HG03280 (cell line): ENCODE data around the gene FGF14.

ENCODE experiments used
- ATAC-seq: cut with Tn5 transposase; IDR thresholded peaks from one replicate; pipeline ENCODE4 v1.9.1; 2021; ENCODE audit warnings: mild to moderate bottlenecking, moderate library complexity; ENCODE audit not compliant: unreplicated experiment

FGF14 gene

DNA sequence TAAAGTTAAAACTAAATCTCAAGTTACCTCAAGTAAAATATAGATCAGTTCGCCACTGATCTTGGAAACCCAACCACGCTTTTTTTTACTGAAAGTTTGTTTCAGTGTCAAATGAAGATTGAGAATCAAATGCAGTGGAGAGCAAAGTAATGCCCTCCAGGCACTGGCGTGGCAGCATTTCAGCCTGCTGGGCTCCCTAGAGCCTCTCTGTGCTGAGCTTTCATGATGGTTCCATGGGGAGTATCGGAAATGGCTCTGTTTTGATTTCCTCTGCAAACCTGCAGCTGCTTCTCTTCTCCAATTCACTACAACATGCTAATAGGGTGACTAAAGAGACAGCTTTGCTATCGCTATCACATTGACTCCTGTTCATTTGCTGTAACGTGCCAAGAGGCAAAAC is 141.6 kb downstream of the FGF14 start:
- ATAC-seq = no peak

- ATAC-seq = no peak
Measured at GRCh38 chr13:102255409-102255808, 146.4 kb downstream of the FGF14 start.

- no peak for ATAC-seq
Measured at GRCh38 chr13:102251817-102252216, 150.0 kb downstream of the FGF14 start.

DNA sequence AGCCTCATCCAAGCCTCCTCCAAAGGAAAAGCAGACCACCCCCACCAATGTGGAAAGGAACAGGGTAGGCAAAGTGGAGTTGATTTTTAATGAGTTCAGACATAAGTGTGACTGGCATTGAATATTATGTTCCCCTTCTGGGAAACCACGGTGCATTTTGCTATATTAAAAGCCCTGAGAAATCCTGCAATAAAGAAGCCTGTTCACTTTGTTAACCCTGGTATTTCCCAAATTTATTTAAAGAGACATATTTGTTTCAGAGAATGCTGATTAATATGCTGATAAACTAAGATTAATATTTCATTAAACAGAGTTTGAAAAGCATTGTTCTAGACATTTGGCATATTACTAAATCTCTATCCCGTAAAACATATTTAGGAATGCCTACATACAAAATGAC is 151.4 kb downstream of the FGF14 start:
- no peak for ATAC-seq

- ATAC-seq = no peak
Measured at GRCh38 chr13:102244607-102245227, 157.1 kb downstream of the FGF14 start.

DNA sequence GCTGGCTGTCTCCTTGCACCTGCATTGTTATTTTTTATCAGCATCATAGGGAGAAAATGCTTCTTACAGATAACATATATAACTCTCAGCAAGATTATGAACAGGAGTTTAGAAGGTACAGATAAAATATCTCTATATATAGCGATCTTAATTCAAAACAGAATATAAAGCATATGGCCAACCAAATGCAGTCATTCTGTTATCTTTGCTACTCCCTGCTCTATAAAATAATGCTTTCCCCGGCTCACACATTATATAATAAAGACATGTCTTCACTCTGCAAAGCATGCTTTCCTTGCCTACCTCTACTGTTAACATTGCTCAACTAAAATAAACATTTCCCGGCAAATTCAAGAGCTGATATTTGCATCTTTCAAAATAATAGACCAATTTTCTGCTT is 161.7 kb downstream of the FGF14 start:
- ATAC-seq = no peak

DNA sequence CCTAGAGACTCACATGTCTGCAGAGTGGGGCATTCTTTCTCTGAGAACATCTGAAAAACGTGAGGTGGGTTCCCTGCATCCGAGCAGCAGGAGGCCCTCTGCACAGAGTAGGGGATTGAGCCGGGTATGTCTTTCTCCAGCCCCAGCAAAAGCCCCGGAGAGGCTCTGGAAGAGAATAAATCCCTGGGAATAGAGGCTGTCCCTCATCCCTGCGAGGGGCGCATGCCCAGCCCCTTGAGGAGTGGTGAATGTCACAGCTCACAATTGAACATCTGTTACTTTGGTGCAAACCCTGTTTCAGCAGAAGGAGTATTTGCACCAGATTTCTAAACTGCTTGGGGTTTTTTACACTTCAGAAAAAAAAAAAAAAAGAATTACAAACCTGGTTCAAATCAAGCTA is 164.6 kb downstream of the FGF14 start:
- no peak for ATAC-seq

- no peak for ATAC-seq
Measured at GRCh38 chr13:102236830-102237229, 165.0 kb downstream of the FGF14 start.

GRCh38 chr13:102236341-102236740 is 165.5 kb downstream of the FGF14 start:
- ATAC-seq = no peak

DNA sequence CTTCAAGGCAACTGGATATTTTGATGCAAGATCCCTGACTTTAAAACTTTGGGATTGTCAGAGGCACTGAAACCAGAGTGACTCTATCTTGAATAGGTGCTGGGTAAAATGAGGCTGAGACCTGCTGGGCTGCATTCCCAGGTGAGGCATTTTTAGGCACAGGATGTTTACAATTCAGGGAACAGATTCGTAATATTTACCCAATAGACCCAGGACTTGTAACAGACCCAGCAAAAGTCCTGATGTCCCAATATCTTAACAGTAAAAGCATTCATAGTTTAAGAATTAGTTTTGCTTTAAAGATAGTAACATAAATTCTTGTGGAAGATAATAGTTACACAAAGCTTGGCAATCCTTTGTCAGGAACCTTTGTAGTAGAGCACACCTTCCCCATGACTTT is 166.2 kb downstream of the FGF14 start:
- ATAC-seq = no peak

GRCh38 chr13:102234618-102235017 is 167.2 kb downstream of the FGF14 start:
- no peak for ATAC-seq

- no peak for ATAC-seq
Measured at GRCh38 chr13:102233566-102234208, 168.2 kb downstream of the FGF14 start.

DNA sequence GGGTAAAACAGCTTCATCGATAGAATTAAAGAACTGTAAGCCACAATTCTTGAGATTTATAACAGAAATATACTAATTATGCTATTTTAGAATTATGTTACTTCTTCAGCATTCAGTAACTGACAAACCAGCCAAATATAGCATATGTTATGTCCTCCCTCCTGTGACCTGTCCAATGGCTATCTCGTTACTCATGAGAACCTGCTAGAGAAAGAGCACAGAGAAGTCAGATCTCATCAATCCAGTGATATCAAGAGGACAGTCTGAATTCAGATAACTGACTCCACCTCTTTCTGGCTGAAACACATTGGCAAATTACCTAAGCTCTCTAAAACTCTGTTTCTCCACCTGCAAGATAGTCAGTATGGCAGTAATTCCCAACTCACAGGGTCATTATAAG is 170.4 kb downstream of the FGF14 start:
- no peak for ATAC-seq

GRCh38 chr13:102227741-102228140 is 174.1 kb downstream of the FGF14 start:
- ATAC-seq = no peak

DNA sequence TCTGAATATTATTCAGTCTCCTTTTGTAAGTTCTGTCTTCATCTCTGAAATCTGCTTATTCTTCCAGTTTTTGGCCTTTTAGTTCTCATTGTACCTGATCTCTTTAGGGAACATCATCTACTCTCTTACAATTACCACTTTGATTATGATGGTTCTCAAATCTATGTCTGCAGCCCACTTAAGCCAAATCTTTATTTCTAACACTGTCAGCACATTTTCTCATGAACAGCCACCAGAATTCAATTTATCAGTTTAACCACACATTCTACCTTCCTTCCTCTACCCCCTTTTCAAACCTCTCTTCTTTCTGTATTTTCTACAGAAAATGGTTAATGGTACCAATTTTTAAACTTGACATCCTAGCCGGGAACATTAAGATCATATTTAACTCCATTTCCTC is 175.3 kb downstream of the FGF14 start:
- ATAC-seq = no peak

GRCh38 chr13:102225892-102226291 is 176.0 kb downstream of the FGF14 start:
- no peak for ATAC-seq

DNA sequence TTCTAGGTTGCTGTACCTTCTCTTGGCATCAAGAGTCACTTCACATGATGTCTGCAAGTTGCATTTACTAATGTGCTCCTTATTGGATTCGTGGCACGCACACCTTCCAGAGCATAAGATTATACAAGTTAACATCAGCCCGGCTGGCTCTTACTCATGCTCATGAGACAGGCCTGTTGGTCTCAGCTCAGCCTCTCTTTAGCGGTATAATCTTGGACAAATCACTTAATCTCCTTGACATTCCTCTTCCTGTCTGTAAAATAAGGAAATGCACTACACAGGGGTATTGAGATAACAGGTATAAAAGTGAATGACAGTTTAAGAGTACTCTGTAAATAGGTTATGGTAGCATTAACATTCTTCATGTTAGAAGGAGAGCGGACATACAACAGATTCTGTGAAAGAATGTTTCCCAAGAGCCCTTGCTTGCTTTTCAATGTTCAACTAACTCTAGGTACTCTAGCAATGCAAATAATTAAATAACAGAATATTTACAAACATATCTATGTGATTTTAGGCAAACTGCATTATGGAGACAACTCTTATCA is 181.1 kb downstream of the FGF14 start:
- no peak for ATAC-seq

- no peak for ATAC-seq
Measured at GRCh38 chr13:102214956-102215355, 186.9 kb downstream of the FGF14 start.

- ATAC-seq = no peak
Measured at GRCh38 chr13:102212729-102213128, 189.1 kb downstream of the FGF14 start.

- no peak for ATAC-seq
Measured at GRCh38 chr13:102208347-102208746, 193.5 kb downstream of the FGF14 start.

GRCh38 chr13:102207680-102208342 is 194.0 kb downstream of the FGF14 start:
- no peak for ATAC-seq

GRCh38 chr13:102203718-102204117 is 198.1 kb downstream of the FGF14 start:
- no peak for ATAC-seq
